GM23248 (cell line): Measurements from ENCODE around the gene USP17L17. TPM values are rescaled to one million over a fixed set of nuclear protein-coding genes. Genes with fewer than 3 reads are reported as not detected.
"Not testable (repeated sequence)": the region's sequence is repeated elsewhere in the genome, so short reads cannot be mapped to it uniquely, and the experiment has no call there.

Experiments
- DNase-seq: peaks from one replicate; pipeline ENCODE4 v3.0.0-alpha.2; 2015
- H2AFZ ChIP-seq: fragments of 200-600 bp; sonication (generic); 2 replicates; pipeline ENCODE4 v1.6.1; 2016; ENCODE audit warnings: antibody characterized with exemption
- H3F3A ChIP-seq: fragments of 200-600 bp; sonication (generic); 2 replicates; pipeline ENCODE4 v1.6.1; 2016; ENCODE audit warnings: mild to moderate bottlenecking, antibody characterized with exemption, mixed run types; ENCODE audit not compliant: insufficient read depth
- H3K27ac ChIP-seq: fragments of 200-600 bp; sonication (generic); 2 replicates; pipeline ENCODE4 v1.5.1; 2016; ENCODE audit warnings: mild to moderate bottlenecking
- H3K27me3 ChIP-seq: fragments of 200-600 bp; sonication (generic); replicated peaks from 2 replicates; pipeline ENCODE4 v1.6.1; 2016; ENCODE audit warnings: mild to moderate bottlenecking; ENCODE audit not compliant: insufficient read depth
- H3K36me3 ChIP-seq: fragments of 200-600 bp; sonication (generic); 2 replicates; pipeline ENCODE4 v1.6.1; 2016; ENCODE audit warnings: low read depth, mild to moderate bottlenecking
- H3K4me1 ChIP-seq: fragments of 200-600 bp; sonication (generic); 2 replicates; pipeline ENCODE4 v1.6.1; 2016; ENCODE audit warnings: mild to moderate bottlenecking; ENCODE audit not compliant: insufficient read depth
- H3K4me2 ChIP-seq: fragments of 200-600 bp; sonication (generic); one replicate; pipeline ENCODE4 v1.6.1; 2016; ENCODE audit warnings: mild to moderate bottlenecking; ENCODE audit not compliant: unreplicated experiment
- H3K4me3 ChIP-seq: fragments of 200-600 bp; sonication (generic); 2 replicates; pipeline ENCODE4 v1.5.1; 2016; ENCODE audit warnings: mild to moderate bottlenecking
- H3K79me2 ChIP-seq: fragments of 200-600 bp; sonication (generic); 2 replicates; pipeline ENCODE4 v1.6.1; 2016; ENCODE audit warnings: mild to moderate bottlenecking; ENCODE audit not compliant: insufficient read depth
- H3K9ac ChIP-seq: fragments of 200-600 bp; sonication (generic); 2 replicates; pipeline ENCODE4 v1.6.1; 2016; ENCODE audit warnings: mild to moderate bottlenecking
- H3K9me2 ChIP-seq: fragments of 200-600 bp; sonication (generic); 2 replicates; pipeline ENCODE4 v1.6.1; 2016; ENCODE audit warnings: mixed run types, mild to moderate bottlenecking, moderate library complexity; ENCODE audit not compliant: insufficient read depth
- H3K9me3 ChIP-seq: fragments of 200-600 bp; sonication (generic); one replicate; pipeline ENCODE4 v1.6.1; 2017; ENCODE audit warnings: low read depth
- H4K20me1 ChIP-seq: fragments of 200-600 bp; sonication (generic); 2 replicates; pipeline ENCODE4 v1.6.0; 2016; ENCODE audit not compliant: insufficient read depth
- WGBS, 2 experiments: methylation state at CpG; one replicate each; pipeline ENCODE4 v1.1.6; 2015 to 2017; ENCODE audit warnings: low lambda C conversion rate in 2 of 2, low coverage in 1 of 2; ENCODE audit errors: missing lambda C conversion rate in 2 of 2; 5-methylcytosine and 5-hydroxymethylcytosine counted together
- in situ Hi-C: fragments of 300-500 bp; cut with MboI; formaldehyde crosslinking; loops from 2 replicates; pipeline ENCODE4 v1.15.0; 2020
- polyA plus RNA-seq: library from polyadenylated mRNA; unstranded; fragments of >200 nt; fragmentation: Nextera tagmentation; extraction: Ambion mirVana; gene quantifications from 2 replicates; pipeline ENCODE4 v1.2.1, GENCODE V29; 2016
- total RNA-seq: library from RNA; depleted of rRNA; stranded (reverse); fragments of >200 nt; shearing (Covaris generic); gene quantifications from 2 replicates; pipeline ENCODE4 v1.2.3, GENCODE V29; 2014; rRNA removed

The USP17L17 gene
- total and polyA plus RNA-seq, 2 experiments from 2014 or later, result not detected

DNA sequence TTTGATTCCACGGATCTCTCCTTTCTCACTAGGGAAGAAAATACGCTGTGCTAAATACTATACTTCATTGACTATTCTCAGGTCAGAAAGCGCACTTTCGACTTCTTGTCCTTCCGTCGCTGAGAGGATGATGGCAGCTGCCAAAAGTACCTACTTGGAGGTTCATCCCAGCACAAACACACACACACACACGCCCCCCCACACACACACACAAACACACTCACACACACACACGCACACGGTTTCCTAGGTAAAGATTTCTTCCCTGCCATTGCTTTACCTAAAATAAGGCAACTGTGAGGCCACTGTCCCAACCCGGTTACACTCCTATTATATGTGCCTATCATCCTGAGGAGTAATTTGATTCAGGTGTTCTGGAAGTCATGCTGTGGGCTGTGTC is 28.0 kb downstream of the USP17L17 start:
- not testable (repeated sequence) for DNase-seq, H4K20me1 ChIP-seq
- WGBS, 2 experiments, result 60 to 61% methylated on average over 8 of the region's 10 CpGs

More for the DNA sequence above, 28.0 kb downstream of the USP17L17 start:
- H3K9ac ChIP-seq, H3K4me1 ChIP-seq, H3K36me3 ChIP-seq, H3K27me3 ChIP-seq, H3K9me2 ChIP-seq, H3K79me2 ChIP-seq, H3K4me3 ChIP-seq, H3K9me3 ChIP-seq, H2AFZ ChIP-seq, H3K4me2 ChIP-seq, H3F3A ChIP-seq, H3K27ac ChIP-seq, in situ Hi-C loops: not testable (repeated sequence)

Other genes starting within 250 kb of the USP17L17 start
- gene FAM90A26, start 73.5 kb upstream of the USP17L17 start, total RNA-seq, result not detected in 2 replicates
- not detected in 2 replicates for gene FAM90A26, start 73.5 kb upstream of the USP17L17 start, polyA plus RNA-seq
- not detected in 2 replicates for gene USP17L10, start 33.2 kb upstream of the USP17L17 start, total RNA-seq
- gene USP17L10, start 33.2 kb upstream of the USP17L17 start, polyA plus RNA-seq, result not detected in 2 replicates
- gene USP17L11, start 28.5 kb upstream of the USP17L17 start, total RNA-seq, result not detected in 2 replicates
- not detected in 2 replicates for gene USP17L11, start 28.5 kb upstream of the USP17L17 start, polyA plus RNA-seq
- gene USP17L12, start 23.7 kb upstream of the USP17L17 start, total RNA-seq, result not detected in 2 replicates
- gene USP17L12, start 23.7 kb upstream of the USP17L17 start, polyA plus RNA-seq, result not detected in 2 replicates
- not detected in 2 replicates for gene USP17L13, start 19.0 kb upstream of the USP17L17 start, total RNA-seq
- not detected in 2 replicates for gene USP17L13, start 19.0 kb upstream of the USP17L17 start, polyA plus RNA-seq
- not detected in 2 replicates for gene USP17L15, start 9.5 kb upstream of the USP17L17 start, total RNA-seq
- gene USP17L15, start 9.5 kb upstream of the USP17L17 start, polyA plus RNA-seq, result not detected in 2 replicates
- not detected in 2 replicates for gene USP17L18, start 4.8 kb downstream of the USP17L17 start, total RNA-seq
- gene USP17L18, start 4.8 kb downstream of the USP17L17 start, polyA plus RNA-seq, result not detected in 2 replicates
- gene USP17L19, start 9.5 kb downstream of the USP17L17 start, total RNA-seq, result not detected in 2 replicates
- gene USP17L19, start 9.5 kb downstream of the USP17L17 start, polyA plus RNA-seq, result not detected in 2 replicates
- not detected in 2 replicates for gene USP17L20, start 14.2 kb downstream of the USP17L17 start, total RNA-seq
- gene USP17L20, start 14.2 kb downstream of the USP17L17 start, polyA plus RNA-seq, result not detected in 2 replicates
- gene USP17L21, start 19.0 kb downstream of the USP17L17 start, total RNA-seq, result not detected in 2 replicates
- not detected in 2 replicates for gene USP17L21, start 19.0 kb downstream of the USP17L17 start, polyA plus RNA-seq
- gene USP17L22, start 23.7 kb downstream of the USP17L17 start, total RNA-seq, result not detected in 2 replicates
- gene USP17L22, start 23.7 kb downstream of the USP17L17 start, polyA plus RNA-seq, result not detected in 2 replicates
- not detected in 2 replicates for gene USP17L24, start 81.3 kb downstream of the USP17L17 start, total RNA-seq
- gene USP17L24, start 81.3 kb downstream of the USP17L17 start, polyA plus RNA-seq, result not detected in 2 replicates
- not detected in 2 replicates for gene USP17L25, start 86.0 kb downstream of the USP17L17 start, total RNA-seq
- not detected in 2 replicates for gene USP17L25, start 86.0 kb downstream of the USP17L17 start, polyA plus RNA-seq
- not detected in 2 replicates for gene USP17L26, start 90.8 kb downstream of the USP17L17 start, total RNA-seq
- gene USP17L26, start 90.8 kb downstream of the USP17L17 start, polyA plus RNA-seq, result not detected in 2 replicates
- not detected in 2 replicates for gene USP17L5, start 95.5 kb downstream of the USP17L17 start, total RNA-seq
- gene USP17L5, start 95.5 kb downstream of the USP17L17 start, polyA plus RNA-seq, result not detected in 2 replicates
- not detected in 2 replicates for gene USP17L27, start 100.3 kb downstream of the USP17L17 start, total RNA-seq
- not detected in 2 replicates for gene USP17L27, start 100.3 kb downstream of the USP17L17 start, polyA plus RNA-seq
- not detected in 2 replicates for gene USP17L28, start 105.0 kb downstream of the USP17L17 start, total RNA-seq
- gene USP17L28, start 105.0 kb downstream of the USP17L17 start, polyA plus RNA-seq, result not detected in 2 replicates
- not detected in 2 replicates for gene USP17L29, start 109.8 kb downstream of the USP17L17 start, total RNA-seq
- not detected in 2 replicates for gene USP17L29, start 109.8 kb downstream of the USP17L17 start, polyA plus RNA-seq
- gene USP17L30, start 119.2 kb downstream of the USP17L17 start, total RNA-seq, result not detected in 2 replicates
- gene USP17L30, start 119.2 kb downstream of the USP17L17 start, polyA plus RNA-seq, result not detected in 2 replicates
- not detected in 2 replicates for gene DEFB131A, start 200.5 kb downstream of the USP17L17 start, total RNA-seq
- not detected in 2 replicates for gene DEFB131A, start 200.5 kb downstream of the USP17L17 start, polyA plus RNA-seq